ENCODE results near the gene SPAG8.

The SPAG8 gene

GRCh38 chr9:35771075-35771433 is 41.0 kb downstream of the SPAG8 start:
- Histone ChIP-seq H3K9ac (ENCODE audit: low read length) (no peak overlapping the region), H3K4me3 (ENCODE audit: low read depth, low read length, poor library complexity, severe bottlenecking) (no peak overlapping the region), H3K79me2 (ENCODE audit: insufficient read depth, low read length) (no peaks in the 10 kb centered on the region), H3K9me3 (ENCODE audit: low read length) (no peaks in the 10 kb centered on the region), H4K20me1 (ENCODE audit: insufficient read depth, low read length) (no peaks in the 10 kb centered on the region), H3K27me3 (ENCODE audit: insufficient read depth, low read length) (no peaks in the 10 kb centered on the region), H3K9me2 (ENCODE audit: low read depth, low read length) (no peaks in the 10 kb centered on the region), H2AFZ (ENCODE audit: low read length) (no peak overlapping the region), H3K4me2 (ENCODE audit: low read length) (no peak overlapping the region), H3F3A (ENCODE audit: insufficient read depth, low read length) (no peaks in the 10 kb centered on the region), H3K4me1 (ENCODE audit: insufficient read depth, low read length, severe bottlenecking) (peaks cover 33% of the 10 kb centered on the region), H3K36me3 (ENCODE audit: insufficient read depth, low read length) (no peaks in the 10 kb centered on the region), H3K27ac (ENCODE audit: low read depth, low read length, poor library complexity, severe bottlenecking) (no peak overlapping the region)
- TF ChIP-seq CTCF (IDR thresholded peaks at IDR 0.05; ENCODE audit: low read length) = no peak
- no peak for TF ChIP-seq EZH2 (IDR thresholded peaks at IDR 0.05; ENCODE audit: borderline replicate concordance, low read length)

DNA sequence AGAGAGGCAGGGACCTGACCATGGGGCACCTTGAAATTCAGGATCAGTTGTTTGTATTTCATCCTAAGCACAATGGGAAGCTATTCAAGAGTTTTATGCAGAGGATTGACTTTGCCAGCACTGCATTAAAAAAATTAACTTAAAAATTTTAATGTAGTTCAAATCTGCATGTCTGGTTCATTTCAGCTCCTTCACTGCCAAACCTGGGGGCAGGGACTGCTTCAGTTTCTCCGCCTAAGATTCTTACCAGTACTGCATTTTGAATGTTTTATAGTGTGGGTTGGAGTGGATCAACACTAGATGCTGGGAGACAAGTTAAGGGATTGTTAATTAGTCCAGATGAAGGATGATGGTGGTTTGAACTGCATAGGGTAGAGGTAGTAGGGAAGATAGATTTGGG is 42.3 kb downstream of the SPAG8 start:
- H4K20me1 ChIP-seq (ENCODE audit: insufficient read depth, low read length) = no peaks in the 10 kb centered on the region
- no peak overlapping the region for H3K4me2 ChIP-seq (ENCODE audit: low read length)
- H3F3A ChIP-seq (ENCODE audit: insufficient read depth, low read length) = no peaks in the 10 kb centered on the region
- TF ChIP-seq CTCF (IDR thresholded peaks at IDR 0.05; ENCODE audit: low read length) (no peak), EZH2 (IDR thresholded peaks at IDR 0.05; ENCODE audit: borderline replicate concordance, low read length) (no peak)
- H3K27me3 ChIP-seq (ENCODE audit: insufficient read depth, low read length) = no peaks in the 10 kb centered on the region
- peaks cover 20% of the 10 kb centered on the region for H3K4me1 ChIP-seq (ENCODE audit: insufficient read depth, low read length, severe bottlenecking)
- no peak overlapping the region for H3K27ac ChIP-seq (ENCODE audit: low read depth, low read length, poor library complexity, severe bottlenecking)
- peaks cover 3% of the 10 kb centered on the region; the same call in 1 of the 2 replicates for H3K36me3 ChIP-seq (ENCODE audit: insufficient read depth, low read length)
- H3K9me3 ChIP-seq (ENCODE audit: low read length) = no peaks in the 10 kb centered on the region
- H3K9me2 ChIP-seq (ENCODE audit: low read depth, low read length) = no peaks in the 10 kb centered on the region
- no peak overlapping the region for H3K4me3 ChIP-seq (ENCODE audit: low read depth, low read length, poor library complexity, severe bottlenecking)
- no peak overlapping the region for H3K9ac ChIP-seq (ENCODE audit: low read length)
- H3K79me2 ChIP-seq (ENCODE audit: insufficient read depth, low read length) = no peaks in the 10 kb centered on the region
- H2AFZ ChIP-seq (ENCODE audit: low read length) = no peak overlapping the region

DNA sequence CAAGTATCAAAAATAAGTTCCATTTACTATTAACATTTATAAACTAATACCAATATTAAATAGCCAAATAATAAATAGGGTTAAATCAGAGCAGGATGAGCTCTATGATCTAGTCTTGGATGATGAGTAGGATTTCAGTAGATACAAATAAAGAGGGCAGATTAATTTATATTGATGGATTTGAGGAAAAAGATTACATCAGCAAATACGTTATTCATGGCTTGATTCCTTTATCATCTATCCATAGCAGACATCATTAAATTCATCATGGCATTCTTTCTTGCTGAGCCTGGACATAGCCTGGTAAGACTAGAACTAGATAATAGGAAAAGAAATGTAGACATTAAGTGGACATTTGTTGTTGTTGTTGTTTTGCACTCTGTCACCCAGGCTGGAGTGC is 44.6 kb downstream of the SPAG8 start:
- Histone ChIP-seq H3K9me3 (ENCODE audit: low read length) (no peaks in the 10 kb centered on the region), H2AFZ (ENCODE audit: low read length) (no peak overlapping the region), H3K9me2 (ENCODE audit: low read depth, low read length) (no peaks in the 10 kb centered on the region), H3K36me3 (ENCODE audit: insufficient read depth, low read length) (peaks cover 3% of the 10 kb centered on the region; the same call in 1 of the 2 replicates), H3K4me3 (ENCODE audit: low read depth, low read length, poor library complexity, severe bottlenecking) (no peak overlapping the region), H3K9ac (ENCODE audit: low read length) (no peak overlapping the region), H4K20me1 (ENCODE audit: insufficient read depth, low read length) (no peaks in the 10 kb centered on the region), H3K4me2 (ENCODE audit: low read length) (no peak overlapping the region), H3K4me1 (ENCODE audit: insufficient read depth, low read length, severe bottlenecking) (peaks cover 18% of the 10 kb centered on the region), H3F3A (ENCODE audit: insufficient read depth, low read length) (no peaks in the 10 kb centered on the region), H3K27me3 (ENCODE audit: insufficient read depth, low read length) (no peaks in the 10 kb centered on the region), H3K79me2 (ENCODE audit: insufficient read depth, low read length) (no peaks in the 10 kb centered on the region), H3K27ac (ENCODE audit: low read depth, low read length, poor library complexity, severe bottlenecking) (no peak overlapping the region)
- TF ChIP-seq EZH2 (IDR thresholded peaks at IDR 0.05; ENCODE audit: borderline replicate concordance, low read length) = no peak
- no peak for TF ChIP-seq CTCF (IDR thresholded peaks at IDR 0.05; ENCODE audit: low read length)

Data from OCI-LY1 (cell line).